IPS-11a (cell line): ENCODE results near the gene MACF1.

Experiments
- H3K4me3 ChIP-seq: one replicate; pipeline ENCODE4 v1.5.1; 2013; ENCODE audit warnings: low read depth, low read length, control low read depth

Gene MACF1

DNA sequence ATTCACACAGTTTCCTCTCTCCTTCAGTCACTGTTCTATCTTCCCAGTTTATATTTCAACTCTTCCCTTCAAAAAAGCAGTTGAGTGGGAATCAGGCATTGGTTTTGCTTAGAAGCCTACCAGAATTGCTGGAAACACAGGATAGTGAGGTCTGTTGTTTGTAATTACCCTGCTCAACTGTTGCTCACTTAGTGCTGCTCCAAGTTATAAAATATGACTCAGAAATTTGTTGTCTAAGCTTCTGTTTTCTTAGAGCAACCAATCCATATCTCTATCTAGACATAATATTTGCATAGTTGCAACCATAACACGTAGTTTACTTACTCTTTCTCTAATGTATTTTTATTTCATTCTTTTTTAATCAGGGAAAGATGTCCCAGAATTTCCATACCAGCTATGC lies 87.9 kb downstream of the MACF1 start:
- no peak overlapping the region for H3K4me3 ChIP-seq

DNA sequence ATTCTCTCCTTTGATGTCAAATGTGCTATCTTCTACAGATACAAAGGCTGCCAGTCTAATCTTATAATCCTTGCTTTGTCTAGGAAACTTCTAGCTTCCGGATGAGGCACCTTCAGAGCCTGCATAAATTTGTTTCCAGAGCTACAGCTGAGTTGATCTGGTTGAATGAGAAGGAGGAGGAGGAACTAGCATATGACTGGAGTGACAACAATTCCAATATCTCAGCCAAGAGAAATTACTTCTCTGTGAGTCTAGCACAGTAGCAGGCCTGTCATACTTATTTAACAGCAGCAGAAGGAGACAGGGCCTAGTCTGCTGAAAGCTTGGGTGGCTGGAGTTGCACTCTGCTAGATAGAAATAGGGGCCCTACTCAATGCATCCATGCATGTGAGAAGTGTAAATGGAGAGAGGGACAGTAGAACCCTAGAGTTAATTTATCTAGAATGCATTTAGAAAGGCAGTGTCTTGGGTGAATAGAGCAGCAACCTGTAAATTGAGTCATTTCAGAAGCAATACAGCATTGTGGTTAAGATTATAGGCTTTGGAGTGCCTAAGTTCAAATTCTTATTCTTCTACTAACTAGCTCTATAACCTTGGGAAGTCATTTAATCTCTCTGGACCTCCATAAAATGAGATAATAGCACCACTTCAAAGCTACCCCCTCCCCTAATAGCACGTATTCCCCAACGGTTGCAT lies 89.0 kb downstream of the MACF1 start:
- H3K4me3 ChIP-seq: no peak overlapping the region

DNA sequence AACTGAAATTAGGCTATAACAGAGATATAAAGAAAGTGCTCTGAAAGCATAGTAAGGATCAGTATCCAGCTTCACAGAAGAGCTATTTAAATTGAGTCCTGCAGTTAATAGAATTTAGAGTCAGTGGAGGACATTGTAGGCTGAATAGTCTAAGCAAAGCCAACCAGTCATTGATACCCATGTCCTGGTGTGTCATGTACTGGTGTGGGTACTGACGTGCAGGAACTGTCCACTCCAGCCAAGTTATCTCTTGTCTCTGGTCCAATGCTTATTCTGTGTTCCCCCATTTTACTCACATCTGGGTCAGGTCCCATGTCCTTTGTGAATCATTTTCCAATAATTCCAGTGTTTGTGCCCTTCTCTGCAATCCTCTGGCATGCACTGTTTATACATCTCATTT lies 90.0 kb downstream of the MACF1 start:
- no peak overlapping the region for H3K4me3 ChIP-seq

DNA sequence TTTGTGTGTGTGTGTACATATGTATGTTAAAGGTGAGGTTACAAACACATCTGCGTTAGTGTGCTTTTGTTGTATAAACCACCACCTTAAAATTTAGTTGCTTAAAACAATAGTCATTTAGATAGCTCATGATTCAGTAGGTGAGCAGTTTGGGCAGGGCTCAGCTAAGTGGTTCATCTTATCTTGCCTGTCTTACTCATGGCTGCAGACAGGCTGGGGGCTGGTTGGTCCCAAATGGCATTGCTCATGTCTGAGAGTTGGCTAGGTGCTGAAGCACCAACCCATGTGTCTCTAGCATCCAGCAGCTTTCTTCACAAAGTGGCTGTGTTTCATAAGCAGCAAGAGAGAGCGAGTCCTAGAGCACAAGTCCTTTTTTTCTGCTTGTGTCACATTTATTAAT lies 91.4 kb downstream of the MACF1 start:
- no peak overlapping the region for H3K4me3 ChIP-seq

- no peak overlapping the region for H3K4me3 ChIP-seq
Measured at GRCh38 chr1:39297551-39297950, 93.1 kb downstream of the MACF1 start.

- H3K4me3 ChIP-seq: no peak overlapping the region
Measured at GRCh38 chr1:39301606-39302005, 97.1 kb downstream of the MACF1 start.

DNA sequence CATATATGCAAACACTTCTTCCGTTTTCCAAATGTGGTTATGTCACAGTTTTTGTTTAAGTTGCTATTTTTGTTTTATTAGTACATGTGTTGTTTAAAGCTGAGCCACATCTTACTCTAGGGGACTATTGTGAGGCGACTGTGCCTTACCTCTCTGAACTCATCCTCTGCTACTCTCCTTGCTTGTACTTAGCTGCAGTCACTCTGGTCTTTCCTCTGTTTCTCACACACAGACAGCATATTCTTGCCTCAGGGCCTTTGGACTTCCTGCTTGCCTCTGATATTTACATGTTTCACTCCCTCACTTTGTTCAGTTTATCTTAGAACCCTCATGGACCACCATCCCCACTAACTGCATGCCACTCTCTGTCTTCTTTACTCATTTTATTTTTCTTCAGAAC lies 101.1 kb downstream of the MACF1 start:
- no peak overlapping the region for H3K4me3 ChIP-seq

- no peak overlapping the region for H3K4me3 ChIP-seq
Measured at GRCh38 chr1:39310015-39310414, 105.5 kb downstream of the MACF1 start.

- no peak overlapping the region for H3K4me3 ChIP-seq
Measured at GRCh38 chr1:39310691-39311090, 106.2 kb downstream of the MACF1 start.

GRCh38 chr1:39317111-39317510 lies 112.6 kb downstream of the MACF1 start:
- no peak overlapping the region for H3K4me3 ChIP-seq

- H3K4me3 ChIP-seq: no peak overlapping the region
Measured at GRCh38 chr1:39317910-39318633, 113.6 kb downstream of the MACF1 start.

- no peak overlapping the region for H3K4me3 ChIP-seq
Measured at GRCh38 chr1:39321979-39322378, 117.5 kb downstream of the MACF1 start.

GRCh38 chr1:39322431-39322830 lies 117.9 kb downstream of the MACF1 start:
- no peak overlapping the region for H3K4me3 ChIP-seq

DNA sequence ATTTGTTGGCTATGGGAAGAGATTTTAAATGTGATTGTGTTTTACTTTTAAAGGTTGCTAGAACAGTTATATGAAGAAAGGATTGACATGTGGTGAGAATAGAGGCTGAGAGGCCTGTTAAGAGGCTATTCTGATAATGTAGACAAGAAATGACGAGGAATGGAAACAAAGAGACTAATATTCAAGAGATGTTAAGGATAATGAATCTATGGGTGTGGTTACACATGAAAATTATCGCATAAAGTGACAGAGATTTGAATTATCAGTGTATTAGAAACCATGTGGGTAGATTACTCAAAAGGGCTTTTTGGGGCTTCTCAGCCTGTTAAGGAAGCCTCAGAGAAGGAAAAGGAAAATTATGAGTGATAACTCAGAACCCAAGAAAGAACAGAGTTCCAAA lies 120.4 kb downstream of the MACF1 start:
- no peak overlapping the region for H3K4me3 ChIP-seq

DNA sequence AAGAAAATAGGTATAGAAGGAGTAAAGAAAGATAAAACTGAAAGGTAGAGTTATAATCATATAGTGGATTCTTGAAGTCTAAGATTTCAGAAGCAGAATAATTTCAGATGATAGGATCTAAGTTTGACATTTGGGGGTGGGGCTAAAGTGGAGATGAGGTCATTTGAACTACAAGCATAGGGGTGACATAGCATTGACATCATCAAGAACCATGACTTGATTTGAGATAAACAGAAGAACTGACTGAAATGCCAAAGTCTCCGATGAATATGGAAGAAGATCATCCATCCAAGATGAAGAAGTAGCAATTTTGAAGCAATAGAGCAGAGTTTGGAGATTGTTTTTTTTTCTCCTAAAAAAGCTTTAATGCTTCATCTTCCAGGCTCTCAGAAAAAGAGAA lies 122.3 kb downstream of the MACF1 start:
- no peak overlapping the region for H3K4me3 ChIP-seq

- H3K4me3 ChIP-seq: no peak overlapping the region
Measured at GRCh38 chr1:39328095-39328494, 123.6 kb downstream of the MACF1 start.

GRCh38 chr1:39328586-39329121 lies 124.2 kb downstream of the MACF1 start:
- H3K4me3 ChIP-seq: no peak overlapping the region

DNA sequence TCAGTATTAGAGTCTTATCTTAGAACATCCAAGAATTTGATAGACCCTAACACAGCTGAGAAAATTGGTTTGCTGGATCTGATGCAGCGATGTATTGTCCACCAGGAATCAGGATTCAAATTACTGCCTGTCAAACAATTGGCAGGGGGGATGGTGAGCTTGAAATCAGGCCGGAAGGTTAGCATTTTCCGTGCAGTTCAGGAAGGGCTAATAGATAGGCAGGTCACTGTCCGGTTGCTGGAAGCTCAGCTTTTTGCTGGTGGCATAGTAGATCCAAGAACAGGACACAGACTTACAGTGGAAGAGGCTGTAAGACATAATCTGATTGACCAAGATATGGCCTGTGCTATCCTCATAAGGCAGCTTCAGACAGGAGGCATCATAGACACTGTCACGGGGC lies 127.2 kb downstream of the MACF1 start:
- H3K4me3 ChIP-seq: no peak overlapping the region

DNA sequence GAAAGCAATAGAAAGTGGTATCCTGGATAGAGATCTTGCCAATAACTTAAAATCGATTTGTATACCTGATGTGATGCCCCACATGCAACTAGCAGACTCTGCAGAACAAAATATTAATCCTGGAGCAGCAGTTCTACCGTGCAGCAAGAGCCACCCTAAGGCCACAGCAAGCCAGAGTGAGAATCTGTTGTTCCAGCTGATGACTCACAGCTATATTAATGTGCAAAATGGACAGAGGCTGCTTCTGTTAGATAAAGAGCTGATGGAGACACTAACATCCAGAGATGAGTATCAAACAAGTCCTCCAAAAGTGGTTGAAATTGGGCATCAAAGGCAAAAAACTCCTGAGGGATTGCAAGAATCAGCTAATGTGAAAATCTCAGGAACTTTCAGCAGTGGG lies 127.8 kb downstream of the MACF1 start:
- H3K4me3 ChIP-seq: no peak overlapping the region

DNA sequence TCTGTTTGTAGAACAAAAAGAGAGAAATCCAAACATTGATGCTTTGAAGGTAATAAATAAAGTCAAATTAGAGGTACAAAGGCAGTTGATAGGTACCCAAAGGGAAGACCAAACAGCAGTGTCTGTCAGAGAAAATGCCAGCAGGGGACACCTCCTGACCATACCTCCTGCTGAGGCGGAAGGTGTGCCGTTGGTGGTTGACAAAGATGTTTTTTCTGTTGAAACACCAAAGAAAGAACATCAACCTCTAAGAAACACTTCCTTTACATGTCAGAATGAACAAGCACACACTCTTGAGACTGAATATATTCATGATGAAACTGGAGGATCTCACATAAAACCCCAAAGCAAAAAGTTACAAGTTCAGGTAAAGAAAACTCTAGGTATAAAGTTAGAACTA lies 128.3 kb downstream of the MACF1 start:
- H3K4me3 ChIP-seq: no peak overlapping the region

DNA sequence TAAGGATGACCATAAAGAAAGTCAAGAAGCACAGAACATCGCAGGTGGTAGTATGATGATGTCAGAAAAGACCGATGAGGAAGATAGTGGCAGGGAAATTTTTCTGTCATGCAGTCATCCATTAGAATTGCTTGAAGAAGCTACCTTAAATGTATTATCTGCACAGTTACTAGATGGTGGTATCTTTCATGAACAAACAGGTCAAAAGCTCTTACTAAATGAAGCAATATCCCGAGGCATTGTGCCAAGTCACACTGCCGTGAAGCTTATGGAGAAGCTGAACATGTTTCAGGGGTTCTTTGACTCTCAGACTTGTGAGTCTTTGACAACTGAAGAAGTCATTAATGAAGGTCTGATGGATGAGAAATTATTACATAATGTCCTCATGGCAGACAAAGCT lies 128.8 kb downstream of the MACF1 start:
- no peak overlapping the region for H3K4me3 ChIP-seq

DNA sequence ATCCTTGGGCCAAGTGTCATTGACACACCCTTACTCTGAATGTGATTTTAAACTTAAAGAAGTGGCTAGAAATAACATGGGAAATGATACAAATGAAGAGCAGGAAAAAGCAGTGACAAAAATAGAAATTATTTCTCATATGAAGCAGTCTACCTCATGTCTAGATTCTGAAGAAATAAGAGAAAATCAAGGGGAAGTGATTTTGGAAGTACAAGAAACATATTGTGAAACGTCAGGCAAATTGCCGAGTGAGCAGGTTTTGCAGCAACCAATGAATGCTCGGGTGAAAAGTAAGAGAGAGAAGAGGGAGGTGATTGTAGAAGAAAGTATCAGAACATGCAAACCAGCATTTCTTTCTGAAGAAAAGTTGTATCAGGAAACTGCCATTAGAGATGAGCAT lies 130.7 kb downstream of the MACF1 start:
- H3K4me3 ChIP-seq: no peak overlapping the region
